SK-N-SH treated with all-trans-retinoic acid at 6 μM for 48 hours (cell line): ENCODE data around the gene UQCRH.

Experiments
- ARNTL ChIP-seq: fragments of 450-650 bp; formaldehyde crosslinking; IDR thresholded peaks from 2 replicates; pipeline ENCODE4 v1.5.0; 2020; ENCODE audit warnings: low read depth, mild to moderate bottlenecking, moderate library complexity, borderline replicate concordance
- BACH2 ChIP-seq: fragments of 250-450 bp; sonication (Bioruptor Pico); IDR thresholded peaks from 2 replicates; pipeline ENCODE4 v1.9.0; 2021; ENCODE audit warnings: mild to moderate bottlenecking, borderline replicate concordance
- CREB5 ChIP-seq: fragments of 250-450 bp; sonication (Bioruptor Pico); IDR thresholded peaks from 2 replicates; pipeline ENCODE4 v1.5.1; 2020; ENCODE audit warnings: low read depth, mild to moderate bottlenecking, moderate library complexity
- CSRNP3 ChIP-seq: fragments of 250-450 bp; sonication (Bioruptor Pico); IDR thresholded peaks from 2 replicates; pipeline ENCODE4 v1.5.1; 2021; ENCODE audit warnings: mild to moderate bottlenecking, moderate library complexity
- ESRRG ChIP-seq: fragments of 250-450 bp; sonication (Bioruptor Pico); IDR thresholded peaks from 2 replicates; pipeline ENCODE4 v1.6.1; 2021; ENCODE audit warnings: mild to moderate bottlenecking
- OSR1 ChIP-seq: fragments of 250-450 bp; sonication (Bioruptor Pico); IDR thresholded peaks from 2 replicates; pipeline ENCODE4 v1.8.0; 2022; ENCODE audit warnings: moderate library complexity, mild to moderate bottlenecking, inconsistent platforms
- PATZ1 ChIP-seq: fragments of 250-450 bp; sonication (Bioruptor Pico); IDR thresholded peaks from 2 replicates; pipeline ENCODE4 v1.8.0; 2020; ENCODE audit warnings: mild to moderate bottlenecking, moderate library complexity, borderline replicate concordance
- SNAI2 ChIP-seq: fragments of 250-450 bp; sonication (Bioruptor Pico); IDR thresholded peaks from 2 replicates; pipeline ENCODE4 v1.5.0; 2020; ENCODE audit warnings: mild to moderate bottlenecking, moderate library complexity
- TOX ChIP-seq: fragments of 250-450 bp; sonication (Bioruptor Pico); IDR thresholded peaks from 2 replicates; pipeline ENCODE4 v1.8.0; 2021; ENCODE audit warnings: mild to moderate bottlenecking, moderate library complexity, borderline replicate concordance
- ZC3H10 ChIP-seq: fragments of 250-450 bp; sonication (Bioruptor Pico); IDR thresholded peaks from 2 replicates; pipeline ENCODE4 v1.5.1; 2021; ENCODE audit warnings: mild to moderate bottlenecking, moderate library complexity
- ZFP3 ChIP-seq: fragments of 250-450 bp; sonication (Bioruptor Pico); IDR thresholded peaks from 2 replicates; pipeline ENCODE4 v1.5.0; 2020; ENCODE audit warnings: mild to moderate bottlenecking, moderate library complexity
- ZFP30 ChIP-seq: fragments of 450-650 bp; formaldehyde crosslinking; IDR thresholded peaks from 2 replicates; pipeline ENCODE4 v1.5.0; 2022; ENCODE audit warnings: mild to moderate bottlenecking, moderate library complexity
- ZNF70 ChIP-seq: fragments of 450-650 bp; formaldehyde crosslinking; IDR thresholded peaks from 2 replicates; pipeline ENCODE4 v1.5.0; 2020; ENCODE audit warnings: mild to moderate bottlenecking, moderate library complexity

- TF ChIP-seq ZFP30 (CRISPR knock-in tag) (no peak), ZNF70 (CRISPR knock-in tag) (no peak), PATZ1 (CRISPR knock-in tag) (no peak), SNAI2 (no peak), ZC3H10 (no peak), OSR1 (CRISPR knock-in tag) (no peak), ARNTL (CRISPR knock-in tag) (no peak), CREB5 (CRISPR knock-in tag) (no peak), ZFP3 (CRISPR knock-in tag) (no peak), BACH2 (CRISPR knock-in tag) (no peak), CSRNP3 (CRISPR knock-in tag) (no peak), ESRRG (CRISPR knock-in tag) (no peak), TOX (CRISPR knock-in tag) (no peak)
These were observed 8.2 kb upstream of the UQCRH start for GRCh38 chr1:46295306-46295705.
